Measurements from ENCODE around the gene RCL1.
A peak's percentile ranks its signal among the peaks of the same experiment; 100 is the strongest.
"Not testable (repeated sequence)": the region's sequence is repeated elsewhere in the genome, so short reads cannot be mapped to it uniquely, and the experiment has no call there.

Gene RCL1

GRCh38 chr9:4794691-4795090, 1.9 kb downstream of the RCL1 start:
- no peaks in the 10 kb centered on the region for H3K9me3 ChIP-seq (ENCODE audit: low read length)
- H3K4me2 ChIP-seq (ENCODE audit: low read length), result peak overlapping the region; percentile 94
- H3K9ac ChIP-seq (ENCODE audit: low read length), result peak overlapping the region; percentile 78; the same call in 1 of the 2 replicates
- H3K79me2 ChIP-seq (ENCODE audit: insufficient read depth, low read length), result peaks cover 63% of the 10 kb centered on the region
- no peaks in the 10 kb centered on the region for H4K20me1 ChIP-seq (ENCODE audit: insufficient read depth, low read length)
- peaks cover 39% of the 10 kb centered on the region for H3K4me1 ChIP-seq (ENCODE audit: insufficient read depth, low read length, severe bottlenecking)
- H3K27ac ChIP-seq (ENCODE audit: low read depth, low read length, poor library complexity, severe bottlenecking), result no peak overlapping the region
- H3K36me3 ChIP-seq (ENCODE audit: insufficient read depth, low read length), result peaks cover 6% of the 10 kb centered on the region; the same call in 1 of the 2 replicates
- H3K4me3 ChIP-seq (ENCODE audit: low read depth, low read length, poor library complexity, severe bottlenecking), result peak overlapping the region; percentile 79
- TF ChIP-seq EZH2 (IDR thresholded peaks at IDR 0.05; ENCODE audit: borderline replicate concordance, low read length) (no peak), CTCF (IDR thresholded peaks at IDR 0.05; ENCODE audit: low read length) (no peak)
- H3F3A ChIP-seq (ENCODE audit: insufficient read depth, low read length), result no peaks in the 10 kb centered on the region
- no peak overlapping the region for H2AFZ ChIP-seq (ENCODE audit: low read length)
- no peaks in the 10 kb centered on the region for H3K9me2 ChIP-seq (ENCODE audit: low read depth, low read length)
- H3K27me3 ChIP-seq (ENCODE audit: insufficient read depth, low read length), result no peaks in the 10 kb centered on the region

GRCh38 chr9:4795108-4795507, 2.4 kb downstream of the RCL1 start:
- peaks cover 39% of the 10 kb centered on the region for H3K4me1 ChIP-seq (ENCODE audit: insufficient read depth, low read length, severe bottlenecking)
- not testable (repeated sequence) for H3K36me3 ChIP-seq (ENCODE audit: insufficient read depth, low read length); H3K9ac ChIP-seq (ENCODE audit: low read length); H3K9me2 ChIP-seq (ENCODE audit: low read depth, low read length); H3K27me3 ChIP-seq (ENCODE audit: insufficient read depth, low read length); H2AFZ ChIP-seq (ENCODE audit: low read length); H3K9me3 ChIP-seq (ENCODE audit: low read length); H3F3A ChIP-seq (ENCODE audit: insufficient read depth, low read length); H3K4me3 ChIP-seq (ENCODE audit: low read depth, low read length, poor library complexity, severe bottlenecking); H4K20me1 ChIP-seq (ENCODE audit: insufficient read depth, low read length); H3K4me2 ChIP-seq (ENCODE audit: low read length); H3K27ac ChIP-seq (ENCODE audit: low read depth, low read length, poor library complexity, severe bottlenecking)
- peaks cover 67% of the 10 kb centered on the region for H3K79me2 ChIP-seq (ENCODE audit: insufficient read depth, low read length)

GRCh38 chr9:4796530-4796929, 3.8 kb downstream of the RCL1 start:
- H3K4me2 ChIP-seq (ENCODE audit: low read length), result no peak overlapping the region
- H3F3A ChIP-seq (ENCODE audit: insufficient read depth, low read length), result no peaks in the 10 kb centered on the region
- TF ChIP-seq EZH2 (IDR thresholded peaks at IDR 0.05; ENCODE audit: borderline replicate concordance, low read length) (no peak), CTCF (IDR thresholded peaks at IDR 0.05; ENCODE audit: low read length) (no peak)
- H3K79me2 ChIP-seq (ENCODE audit: insufficient read depth, low read length), result peaks cover 80% of the 10 kb centered on the region
- no peak overlapping the region for H3K9ac ChIP-seq (ENCODE audit: low read length)
- H3K9me2 ChIP-seq (ENCODE audit: low read depth, low read length), result no peaks in the 10 kb centered on the region
- no peaks in the 10 kb centered on the region for H3K9me3 ChIP-seq (ENCODE audit: low read length)
- no peaks in the 10 kb centered on the region for H4K20me1 ChIP-seq (ENCODE audit: insufficient read depth, low read length)
- peaks cover 39% of the 10 kb centered on the region for H3K4me1 ChIP-seq (ENCODE audit: insufficient read depth, low read length, severe bottlenecking)
- H3K36me3 ChIP-seq (ENCODE audit: insufficient read depth, low read length), result peaks cover 6% of the 10 kb centered on the region; the same call in 1 of the 2 replicates
- H3K4me3 ChIP-seq (ENCODE audit: low read depth, low read length, poor library complexity, severe bottlenecking), result no peak overlapping the region
- H3K27ac ChIP-seq (ENCODE audit: low read depth, low read length, poor library complexity, severe bottlenecking), result no peak overlapping the region
- no peaks in the 10 kb centered on the region for H3K27me3 ChIP-seq (ENCODE audit: insufficient read depth, low read length)
- no peak overlapping the region for H2AFZ ChIP-seq (ENCODE audit: low read length)
